Measurements from ENCODE around the gene UNG. TPM values are rescaled to one million over a fixed set of nuclear protein-coding genes. Genes with fewer than 3 reads are reported as not detected.

The UNG gene
- total and polyA plus RNA-seq, 2 of the 8 experiments (the other 6 are each of a cell fraction or from before 2014, with no cell fraction given): 71.6 to 163 TPM

- Histone ChIP-seq H3K9me3 (ENCODE audit: insufficient read depth in 2 of 2, low read depth in 1 of 2, low read length in 1 of 2) (no peaks in the 10 kb centered on the region), H2BK120ac (replicated peaks; ENCODE audit: low read depth, low read length) (no peak overlapping the region), H3K27ac (ENCODE audit: low read depth, low read length) (no peak overlapping the region), H2BK5ac (ENCODE audit: low read depth, low read length) (no peak overlapping the region), H3K18ac (ENCODE audit: extremely low read depth, low read length) (no peak overlapping the region), H3K23ac (ENCODE audit: insufficient read length) (no peak overlapping the region), H3K4me1 (replicated peaks in 1 of 4; ENCODE audit: control insufficient read depth in 3 of 4, insufficient read depth in 4 of 4, low read length in 3 of 4) (peaks cover 0 to 3% (median 0%) of the 10 kb centered on the region in 4 experiments; a peak in 1 of 7 replicates), H2AK5ac (ENCODE audit: low read depth, low read length) (no peak overlapping the region), H3K56ac (replicated peaks; ENCODE audit: insufficient read length, low read depth, low read length) (no peak overlapping the region), H4K91ac (replicated peaks; ENCODE audit: insufficient read length, low read length) (no peak overlapping the region), H4K20me1 (replicated peaks in 1 of 2; ENCODE audit: control insufficient read depth in 1 of 2, insufficient read depth in 2 of 2, low read length in 2 of 2) (no peaks in the 10 kb centered on the region), H3K9ac (replicated peaks in 1 of 4; ENCODE audit: extremely low read depth in 1 of 4, low read depth in 3 of 4, low read length in 3 of 4) (no peak overlapping the region), H3K27me3 (replicated peaks in 1 of 4; ENCODE audit: control insufficient read depth in 3 of 4, extremely low read depth in 1 of 4, insufficient read depth in 3 of 4, low read length in 3 of 4) (no peaks in the 10 kb centered on the region), H3K4me2 (ENCODE audit: insufficient read depth in 1 of 2, low read depth in 2 of 2, low read length in 2 of 2) (no peak overlapping the region), H2BK12ac (ENCODE audit: low read depth, low read length) (no peak overlapping the region), H2AFZ (ENCODE audit: low read length) (no peak overlapping the region), H3K79me2 (ENCODE audit: control insufficient read depth in 1 of 2, insufficient read depth in 2 of 2, low read length in 2 of 2) (no peaks in the 10 kb centered on the region), H3K79me1 (ENCODE audit: low read depth, low read length) (no peaks in the 10 kb centered on the region), H2BK20ac (ENCODE audit: low read length) (no peak overlapping the region), H3K14ac (ENCODE audit: insufficient read length) (no peak overlapping the region), H3K4ac (replicated peaks; ENCODE audit: insufficient read length, low read depth, low read length) (no peak overlapping the region), H3K23me2 (ENCODE audit: low read depth, low read length) (no peaks in the 10 kb centered on the region), H2BK15ac (ENCODE audit: low read length) (no peak overlapping the region), H4K8ac (ENCODE audit: extremely low read depth, insufficient read depth, low read length) (no peak overlapping the region), H3K36me3 (ENCODE audit: control insufficient read depth in 2 of 4, insufficient read depth in 4 of 4, low read length in 3 of 4) (no peaks in the 10 kb centered on the region), H4K5ac (ENCODE audit: insufficient read length, low read depth, low read length) (no peak overlapping the region), H3K4me3 (ENCODE audit: extremely low read depth in 1 of 4, insufficient read depth in 2 of 4, low read depth in 3 of 4, low read length in 4 of 4) (no peak overlapping the region)
- CTCF ChIA-PET (ENCODE audit: partially characterized antibody): no interaction called here
- FAIRE-seq: no peak
- no peak for DNase-seq (ENCODE audit: low read depth in 1 of 2, low spot score in 2 of 2)
- 75% methylated on average over 7 of the region's 7 CpGs; no CpG with 5 or more reads in 1 of the 2 experiments for whole genome bisulfite sequencing, 2 experiments (ENCODE audit: extremely low coverage in 1 of 2, insufficient coverage in 1 of 2, insufficient read length in 1 of 2, insufficient replicate concordance in 2 of 2, low coverage in 1 of 2, low lambda C conversion rate in 2 of 2, missing lambda C conversion rate in 1 of 2)
- POLR2A ChIA-PET (ENCODE audit: partially characterized antibody): no interaction called here
- TF ChIP-seq SUZ12 (IDR thresholded peaks at IDR 0.05; ENCODE audit: low read length): no peak
- TF ChIP-seq CHD2 (IDR thresholded peaks at IDR 0.05; ENCODE audit: low read length): no peak
- TF ChIP-seq MAX (IDR thresholded peaks at IDR 0.05): no peak
- no peak for TF ChIP-seq TCF12 (IDR thresholded peaks at IDR 0.05; ENCODE audit: low read depth, low read length)
- no peak for TF ChIP-seq BCL11A (IDR thresholded peaks at IDR 0.05; ENCODE audit: low read depth in 2 of 2, low read length in 2 of 2)
- TF ChIP-seq EGR1 (IDR thresholded peaks at IDR 0.05; ENCODE audit: borderline replicate concordance, low read depth, low read length): no peak
- TF ChIP-seq TAF1 (IDR thresholded peaks at IDR 0.05; ENCODE audit: low read depth, low read length): no peak
These were observed 28.4 kb downstream of the UNG start for GRCh38 chr12:109125791-109126190.
